Naive B cell (primary cell): ENCODE measurements around the gene DHRSX. TPM values are rescaled to one million over a fixed set of nuclear protein-coding genes. Genes with fewer than 3 reads are reported as not detected.
"Not testable (repeated sequence)": the region's sequence is repeated elsewhere in the genome, so short reads cannot be mapped to it uniquely, and the experiment has no call there.

ENCODE experiments used
- ATAC-seq, 2 donors: fragments of 150-1000 bp; cut with Tn5 transposase; 2 replicates each; pipeline ENCODE4 v1.10.0; 2021; ENCODE audit warnings: low read depth in 2 of 2, mild to moderate bottlenecking in 2 of 2, moderate library complexity in 2 of 2
- DNase-seq: peaks from one replicate; pipeline ENCODE4 v3.0.0; 2022
- H3K27ac Mint-ChIP-seq, 6 donors: one replicate each; pipeline ENCODE4 v1.8.0; 2020 to 2022; ENCODE audit warnings: mild to moderate bottlenecking in 6 of 6, mixed read lengths in 6 of 6, moderate library complexity in 5 of 6, inconsistent platforms in 2 of 6
- H3K27me3 Mint-ChIP-seq, 3 donors: one replicate each; pipeline ENCODE4 v1.8.0; 2021 to 2022; ENCODE audit warnings: mixed read lengths in 3 of 3, mild to moderate bottlenecking in 1 of 3
- H3K36me3 Mint-ChIP-seq, 2 donors: one replicate each; pipeline ENCODE4 v1.8.0; 2020 to 2022; ENCODE audit warnings: mixed read lengths in 2 of 2, inconsistent platforms in 1 of 2, mild to moderate bottlenecking in 1 of 2
- H3K4me1 Mint-ChIP-seq, 3 donors: one replicate each; pipeline ENCODE4 v1.8.0; 2020 to 2022; ENCODE audit warnings: mixed read lengths in 3 of 3, inconsistent platforms in 1 of 3, mild to moderate bottlenecking in 1 of 3, moderate library complexity in 1 of 3
- H3K4me3 Mint-ChIP-seq, 8 donors: one replicate each; pipeline ENCODE4 v1.8.0; 2020 to 2022; ENCODE audit warnings: mild to moderate bottlenecking in 8 of 8, mixed read lengths in 8 of 8, moderate library complexity in 8 of 8, inconsistent platforms in 2 of 8
- H3K9me3 Mint-ChIP-seq, 7 donors: one replicate each; pipeline ENCODE4 v1.8.0; 2020 to 2022; ENCODE audit warnings: mixed read lengths in 7 of 7, mild to moderate bottlenecking in 5 of 7, inconsistent platforms in 2 of 7, moderate library complexity in 1 of 7
- polyA plus RNA-seq, 6 donors: library from polyadenylated mRNA; unstranded; fragments of 300-500 nt; fragmentation: Illumina TruSeq; gene quantifications; one replicate each; pipeline ENCODE4 v1.2.3, GENCODE V29; 2021; ENCODE audit warnings: low read depth in 6 of 6

DHRSX gene
- polyA plus RNA-seq, 6 donors from 2014 or later = 20.9 to 33.3 (median 28.4) TPM

DNA sequence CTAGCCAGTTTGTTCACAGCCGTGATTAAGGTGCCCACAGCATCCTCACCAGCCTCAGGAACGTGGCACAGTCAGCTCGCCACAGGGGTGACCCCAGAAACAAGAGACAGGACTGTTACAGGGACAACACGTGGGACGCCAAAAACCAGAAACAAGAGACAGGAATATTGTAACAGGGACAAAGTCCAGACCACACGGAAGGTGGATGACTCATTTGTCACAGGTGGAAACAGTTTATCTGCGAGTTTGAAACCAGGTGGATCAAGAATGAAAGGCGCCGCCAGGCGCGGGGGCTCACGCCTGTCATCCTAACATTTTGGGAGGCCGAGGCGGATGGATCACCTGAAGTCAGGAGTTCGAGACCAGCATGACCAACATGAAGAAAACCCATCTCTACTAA, 27.7 kb downstream of the DHRSX start:
- DNase-seq = not testable (repeated sequence)

DNA sequence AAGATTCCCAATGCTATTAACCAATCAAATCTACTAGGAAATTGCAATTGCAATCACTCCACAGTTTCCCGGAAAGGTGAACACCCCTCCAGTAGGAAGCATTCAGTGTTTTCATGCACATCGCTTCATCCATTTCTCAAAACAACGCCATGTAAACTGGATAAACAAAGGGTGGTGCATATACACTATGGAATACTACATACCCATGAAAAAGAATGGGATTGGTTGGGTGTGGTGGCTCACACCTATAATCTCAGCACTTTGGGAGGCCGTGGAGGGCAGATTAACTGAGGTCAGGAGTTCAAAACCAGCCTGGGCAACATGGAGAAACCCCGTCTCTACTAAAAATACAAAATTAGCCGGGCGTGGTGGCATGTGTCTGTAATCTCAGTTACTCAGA, 29.1 kb downstream of the DHRSX start:
- peaks cover 17 to 43% (median 25%) of the 10 kb centered on the region in 3 donors for H3K4me1 Mint-ChIP-seq
- peaks cover 5 to 8% of the 10 kb centered on the region in 2 donors for H3K36me3 Mint-ChIP-seq
- no peak for ATAC-seq
- no peaks in the 10 kb centered on the region for H3K27me3 Mint-ChIP-seq
- no peak overlapping the region for H3K4me3 Mint-ChIP-seq
- H3K9me3 Mint-ChIP-seq = peaks cover 0 to 6% (median 2%) of the 10 kb centered on the region in 7 donors
- H3K27ac Mint-ChIP-seq = no peak overlapping the region
- DNase-seq = no peak

More for the DNA sequence above, 27.7 kb downstream of the DHRSX start:
- not testable (repeated sequence) for ATAC-seq, H3K9me3 Mint-ChIP-seq, H3K4me3 Mint-ChIP-seq, H3K27me3 Mint-ChIP-seq, H3K36me3 Mint-ChIP-seq
- H3K4me1 Mint-ChIP-seq = peaks cover 15 to 39% (median 22%) of the 10 kb centered on the region in 3 donors
- H3K27ac Mint-ChIP-seq = peak overlapping the region in 2 of 6 donors; percentile 79 to 83

DNA sequence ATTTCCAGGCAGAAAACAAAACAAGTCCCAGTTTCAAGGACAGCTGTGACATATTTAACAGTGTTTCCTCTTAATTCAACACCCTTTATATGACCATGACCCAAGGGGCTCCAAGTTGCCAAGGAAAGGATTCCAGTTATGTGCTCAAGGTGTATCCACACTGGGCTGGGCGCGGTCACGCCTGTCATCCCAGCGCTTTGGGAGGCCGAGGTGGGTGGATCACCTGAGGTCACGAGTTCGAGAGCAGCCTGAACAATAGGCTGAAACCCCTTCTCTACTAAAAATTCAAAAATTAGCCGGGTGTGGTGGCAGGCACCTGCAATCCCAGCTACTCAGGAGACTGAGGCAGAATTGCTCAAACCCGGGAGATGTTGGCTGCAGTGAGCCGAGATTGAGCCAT, 29.6 kb downstream of the DHRSX start:
- DNase-seq, H3K36me3 Mint-ChIP-seq, H3K27me3 Mint-ChIP-seq, H3K9me3 Mint-ChIP-seq, H3K4me3 Mint-ChIP-seq, ATAC-seq: not testable (repeated sequence)
- peaks cover 18 to 43% (median 25%) of the 10 kb centered on the region in 3 donors for H3K4me1 Mint-ChIP-seq
- H3K27ac Mint-ChIP-seq = peak overlapping the region in 1 of 6 donors; percentile 33

DNA sequence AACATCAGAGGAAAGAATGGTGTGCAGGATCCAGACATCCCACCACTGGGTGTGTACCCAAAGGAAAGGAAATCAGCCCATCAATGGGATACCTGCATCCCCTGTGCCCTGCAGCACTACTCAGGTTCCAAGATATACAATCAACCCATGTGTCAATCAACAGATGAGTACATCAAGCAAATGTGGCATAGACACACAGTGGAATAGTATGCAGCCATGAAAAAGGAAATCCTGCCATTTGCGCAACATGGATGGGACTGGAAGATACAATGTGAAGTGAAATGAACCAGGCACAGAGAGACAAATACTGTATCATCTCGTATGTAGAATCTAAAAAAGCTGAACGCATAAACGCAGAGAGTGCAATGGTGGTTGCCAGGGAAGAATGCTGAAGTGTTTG, 30.9 kb downstream of the DHRSX start:
- not testable (repeated sequence) for H3K36me3 Mint-ChIP-seq, DNase-seq, ATAC-seq, H3K27ac Mint-ChIP-seq, H3K9me3 Mint-ChIP-seq, H3K4me3 Mint-ChIP-seq, H3K27me3 Mint-ChIP-seq
- peaks cover 14 to 31% (median 19%) of the 10 kb centered on the region in 3 donors for H3K4me1 Mint-ChIP-seq

DNA sequence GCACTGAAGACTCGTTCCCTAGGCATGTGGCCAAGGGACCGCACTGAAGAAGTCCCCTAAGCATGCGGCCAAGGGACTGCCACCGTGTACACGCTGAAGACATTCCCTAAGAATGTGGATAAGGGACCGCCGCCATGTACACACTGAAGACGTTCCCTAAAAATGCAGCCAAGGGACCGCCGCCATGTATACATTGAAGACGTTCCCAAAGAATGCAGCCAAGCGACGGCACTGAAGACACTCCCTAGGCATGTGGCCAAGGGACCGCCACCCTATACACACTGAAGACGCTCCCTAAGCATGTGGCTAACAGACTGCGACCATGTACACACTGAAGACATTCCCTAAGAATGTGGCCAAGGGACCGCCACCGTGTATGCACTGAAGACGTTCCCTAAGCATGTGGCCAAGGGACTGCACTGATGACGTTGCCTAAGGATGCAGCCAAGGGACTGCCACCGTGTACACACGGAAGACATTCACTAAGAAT, 31.5 kb downstream of the DHRSX start:
- H3K4me3 Mint-ChIP-seq = no peak overlapping the region
- H3K4me1 Mint-ChIP-seq = peaks cover 14 to 25% (median 19%) of the 10 kb centered on the region in 3 donors
- peaks cover 5 to 8% of the 10 kb centered on the region in 2 donors for H3K36me3 Mint-ChIP-seq
- H3K27me3 Mint-ChIP-seq = no peaks in the 10 kb centered on the region
- DNase-seq = no peak
- peaks cover 0 to 6% (median 2%) of the 10 kb centered on the region in 7 donors for H3K9me3 Mint-ChIP-seq
- peak overlapping the region in 1 of 6 donors; percentile 10 for H3K27ac Mint-ChIP-seq
- no peak for ATAC-seq

DNA sequence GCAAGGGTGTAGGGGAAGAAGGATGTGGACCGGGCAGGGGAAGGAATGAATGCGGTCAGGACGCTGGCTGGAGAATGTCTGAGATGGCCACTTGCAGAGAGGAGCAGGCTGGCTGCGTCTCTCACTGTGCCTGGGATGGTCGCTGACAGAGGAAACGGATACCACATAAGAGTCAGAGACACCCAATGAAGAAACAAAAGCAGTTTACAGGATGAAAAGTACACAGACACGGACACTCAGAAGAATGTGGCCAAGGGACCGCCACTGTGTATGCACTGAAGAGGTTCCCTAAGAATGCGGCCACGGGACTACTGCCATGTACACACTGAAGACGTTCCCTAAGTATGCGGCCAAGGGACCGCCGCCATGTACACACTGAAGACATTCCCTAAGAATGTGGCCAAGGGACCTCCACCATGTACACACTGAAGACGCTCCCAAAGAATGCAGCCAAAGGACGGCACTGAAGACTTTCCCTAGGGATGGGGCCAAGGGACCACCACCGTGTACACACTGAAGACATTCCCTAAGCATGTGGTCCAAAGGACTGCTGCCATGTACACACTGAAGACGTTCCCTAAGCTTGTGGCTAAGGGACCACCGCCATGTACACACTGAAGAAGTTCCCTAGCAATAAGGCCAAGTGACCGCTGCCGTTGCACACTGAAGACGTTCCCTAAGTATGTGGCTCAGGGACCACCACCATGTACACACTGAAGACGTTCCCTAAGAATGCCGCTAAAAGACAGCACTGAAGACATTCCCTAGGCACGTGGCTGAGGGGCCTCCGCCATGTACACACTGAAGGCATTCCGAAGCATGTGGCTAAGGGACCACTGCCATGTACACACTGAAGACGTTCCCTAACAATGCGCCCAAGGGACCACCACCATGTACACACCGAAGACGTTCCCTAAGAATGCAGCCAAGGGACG, 32.2 kb downstream of the DHRSX start:
- peaks cover 5 to 8% of the 10 kb centered on the region in 2 donors for H3K36me3 Mint-ChIP-seq
- H3K4me1 Mint-ChIP-seq = peaks cover 12 to 19% (median 18%) of the 10 kb centered on the region in 3 donors
- H3K9me3 Mint-ChIP-seq = peaks cover 0 to 6% (median 2%) of the 10 kb centered on the region in 7 donors
- no peaks in the 10 kb centered on the region for H3K27me3 Mint-ChIP-seq
- peak overlapping the region in 2 of 6 donors; percentile 56 to 77 for H3K27ac Mint-ChIP-seq
- no peak overlapping the region for H3K4me3 Mint-ChIP-seq
- no peak for ATAC-seq
- DNase-seq = no peak

DNA sequence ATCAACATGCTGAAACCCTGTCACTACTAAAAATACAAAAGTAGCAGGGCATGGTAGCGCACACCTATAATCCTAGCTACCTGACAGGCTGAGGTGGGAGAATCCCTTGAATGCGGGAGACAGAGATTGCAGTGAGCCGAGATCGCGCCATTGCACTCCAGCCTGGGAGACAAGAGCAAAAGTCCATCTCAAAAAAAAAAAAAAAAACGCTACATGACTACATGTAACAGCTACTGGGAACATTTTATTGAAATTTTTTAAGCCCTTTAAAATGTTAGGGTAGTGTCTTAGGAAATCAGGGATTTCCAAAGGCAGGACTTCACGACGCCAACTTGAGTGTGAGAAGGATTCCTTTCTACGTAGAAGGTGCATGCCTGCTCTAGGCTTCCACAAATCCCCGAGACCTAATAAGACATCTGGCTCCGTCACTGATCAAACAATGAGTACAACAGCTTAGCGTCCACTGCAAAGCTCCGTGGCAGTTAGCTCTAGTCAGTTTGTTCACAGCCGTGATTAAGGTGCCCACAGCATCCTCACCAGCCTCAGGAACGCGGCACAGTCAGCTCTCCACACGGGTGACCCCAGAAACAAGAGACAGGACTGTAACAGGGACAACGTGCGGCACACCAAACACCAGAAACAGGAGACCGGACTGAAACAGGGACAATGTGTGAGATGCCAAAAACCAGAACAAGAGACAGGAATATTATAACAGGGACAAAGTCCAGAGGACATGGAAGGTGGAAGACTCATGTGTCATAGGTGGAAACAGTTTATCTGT, 33.7 kb downstream of the DHRSX start:
- Mint-ChIP-seq H3K27me3 (no peaks in the 10 kb centered on the region), H3K4me3 (peak overlapping the region in 1 of 8 donors; percentile 36), H3K27ac (peak overlapping the region in 3 of 6 donors; percentile 21 to 71 (median 63)), H3K9me3 (peaks cover 0 to 6% (median 2%) of the 10 kb centered on the region in 7 donors), H3K4me1 (peaks cover 16 to 20% (median 20%) of the 10 kb centered on the region in 3 donors), H3K36me3 (peaks cover 5 to 8% of the 10 kb centered on the region in 2 donors)
- DNase-seq (no peak), ATAC-seq (no peak)

DNA sequence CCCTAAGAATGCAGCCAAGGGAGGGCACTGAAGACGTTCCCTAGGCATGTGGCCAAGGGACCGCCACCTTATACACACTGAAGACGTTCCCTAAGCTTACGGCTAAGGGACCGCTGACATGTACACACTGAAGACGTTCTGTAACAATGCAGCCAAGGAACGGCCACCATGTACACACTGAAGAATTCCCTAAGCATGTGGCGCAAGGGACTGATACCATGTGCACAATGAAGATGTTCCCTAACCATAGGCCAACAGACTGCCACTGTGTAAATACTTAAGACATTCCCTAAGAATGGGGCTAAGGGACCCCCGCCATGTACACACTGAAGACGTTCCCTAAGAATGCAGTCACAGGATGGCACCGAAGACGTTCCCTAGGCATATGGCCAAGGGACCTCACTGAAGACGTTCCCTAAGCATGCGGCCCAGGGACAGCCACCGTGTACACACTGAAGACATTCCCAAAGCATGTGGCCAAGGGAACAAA, 36.1 kb downstream of the DHRSX start:
- Mint-ChIP-seq H3K4me1 (peaks cover 23 to 29% (median 23%) of the 10 kb centered on the region in 3 donors), H3K27me3 (no peaks in the 10 kb centered on the region)
- no peak for ATAC-seq

DNA sequence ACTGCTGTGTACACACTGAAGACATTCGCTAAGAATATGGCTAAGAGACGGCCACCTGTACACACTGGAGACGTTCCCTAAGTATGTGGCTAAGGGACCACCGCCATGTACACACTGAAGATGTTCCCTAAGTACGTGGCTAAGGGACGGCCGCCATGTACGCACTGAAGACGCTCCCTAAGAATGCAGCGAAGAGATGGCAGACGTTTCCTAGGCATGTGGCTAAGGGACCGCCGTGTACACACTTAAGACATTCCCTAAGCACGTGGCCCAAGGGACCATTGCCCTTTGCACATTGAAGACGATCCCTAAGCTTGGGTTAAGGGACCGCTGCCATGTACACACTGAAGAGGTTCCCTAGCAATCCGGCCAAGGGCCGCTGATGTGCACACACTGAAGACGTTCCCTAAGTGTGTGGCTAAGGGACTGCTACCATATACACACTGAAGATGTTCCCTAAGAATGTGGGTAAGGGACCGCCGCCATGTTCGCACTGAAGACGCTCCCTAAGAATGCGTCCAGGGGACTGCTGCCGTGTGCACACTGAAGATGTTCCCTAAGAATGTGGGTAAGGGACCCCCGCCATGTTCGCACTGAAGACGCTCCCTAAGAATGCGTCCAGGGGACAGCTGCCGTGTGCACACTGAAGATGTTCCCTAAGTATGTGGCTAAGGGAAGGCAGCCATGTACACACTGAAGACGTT, 36.7 kb downstream of the DHRSX start:
- ATAC-seq = no peak
- Mint-ChIP-seq H3K27me3 (no peaks in the 10 kb centered on the region), H3K4me3 (no peak overlapping the region), H3K4me1 (peaks cover 23 to 34% (median 26%) of the 10 kb centered on the region in 3 donors), H3K9me3 (peaks cover 0 to 2% (median 0%) of the 10 kb centered on the region in 7 donors), H3K36me3 (peaks cover 0 to 8% of the 10 kb centered on the region in 2 donors), H3K27ac (peak overlapping the region in 1 of 6 donors; percentile 37)
- no peak for DNase-seq

More for the DNA sequence above, 36.1 kb downstream of the DHRSX start:
- DNase-seq = no peak
- H3K27ac Mint-ChIP-seq = peak overlapping the region in 1 of 6 donors; percentile 37
- H3K9me3 Mint-ChIP-seq = peaks cover 0 to 5% (median 0%) of the 10 kb centered on the region in 7 donors
- no peak overlapping the region for H3K4me3 Mint-ChIP-seq
- peaks cover under 1 to 8% of the 10 kb centered on the region in 2 donors for H3K36me3 Mint-ChIP-seq

DNA sequence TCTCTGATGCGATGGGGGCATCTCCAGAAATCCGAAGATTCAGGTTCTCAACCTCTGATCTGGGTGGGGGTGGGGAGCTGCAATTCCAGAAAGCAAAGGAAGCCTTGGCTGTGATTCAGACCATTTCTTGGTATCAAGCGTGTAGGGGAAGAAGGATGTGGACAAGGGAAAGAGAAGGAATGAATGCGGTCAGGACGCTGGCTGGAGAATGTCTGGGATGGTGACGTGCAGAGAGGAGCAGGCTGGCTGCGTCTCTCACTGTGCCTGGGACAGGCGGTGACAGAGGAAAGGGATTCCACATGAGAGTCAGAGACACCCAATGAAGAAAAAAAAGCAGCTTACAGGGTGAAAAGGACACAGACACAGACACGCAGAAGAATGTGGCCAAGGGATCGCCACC, 37.3 kb downstream of the DHRSX start:
- not testable (repeated sequence) for H3K27me3 Mint-ChIP-seq, H3K9me3 Mint-ChIP-seq, ATAC-seq, DNase-seq
- H3K36me3 Mint-ChIP-seq = peaks cover 3 to 10% of the 10 kb centered on the region in 2 donors
- peak overlapping the region in 1 of 8 donors; percentile 49 for H3K4me3 Mint-ChIP-seq
- H3K27ac Mint-ChIP-seq = peak overlapping the region in 3 of 6 donors; percentile 45 to 82 (median 70)
- H3K4me1 Mint-ChIP-seq = peaks cover 21 to 30% (median 26%) of the 10 kb centered on the region in 3 donors

DNA sequence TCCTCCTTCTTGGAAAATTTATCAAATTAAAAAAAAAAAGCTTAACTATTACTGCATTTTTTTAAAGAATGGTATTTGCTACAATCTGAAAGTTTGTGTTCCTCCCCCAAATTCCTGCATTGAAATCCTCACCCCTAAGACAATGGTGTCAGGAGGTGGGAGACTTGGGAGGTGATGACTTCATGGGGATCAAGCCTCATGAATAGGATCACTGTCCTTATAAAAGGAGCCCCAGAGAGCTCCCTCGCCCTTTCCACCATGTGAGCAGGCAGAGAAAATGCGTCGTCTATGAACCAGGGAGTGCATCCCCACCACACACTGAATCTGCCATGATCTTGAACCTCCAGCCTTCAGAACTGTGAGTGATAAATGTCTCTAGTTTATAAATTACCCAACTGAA, 38.0 kb downstream of the DHRSX start:
- Mint-ChIP-seq H3K4me3 (no peak overlapping the region), H3K9me3 (peaks cover 0 to 7% (median 5%) of the 10 kb centered on the region in 7 donors), H3K4me1 (peaks cover 18 to 23% (median 23%) of the 10 kb centered on the region in 3 donors), H3K36me3 (peaks cover 6 to 15% of the 10 kb centered on the region in 2 donors), H3K27ac (peak overlapping the region in 2 of 6 donors; percentile 8 to 77), H3K27me3 (no peaks in the 10 kb centered on the region)
- DNase-seq (no peak), ATAC-seq (no peak)

DNA sequence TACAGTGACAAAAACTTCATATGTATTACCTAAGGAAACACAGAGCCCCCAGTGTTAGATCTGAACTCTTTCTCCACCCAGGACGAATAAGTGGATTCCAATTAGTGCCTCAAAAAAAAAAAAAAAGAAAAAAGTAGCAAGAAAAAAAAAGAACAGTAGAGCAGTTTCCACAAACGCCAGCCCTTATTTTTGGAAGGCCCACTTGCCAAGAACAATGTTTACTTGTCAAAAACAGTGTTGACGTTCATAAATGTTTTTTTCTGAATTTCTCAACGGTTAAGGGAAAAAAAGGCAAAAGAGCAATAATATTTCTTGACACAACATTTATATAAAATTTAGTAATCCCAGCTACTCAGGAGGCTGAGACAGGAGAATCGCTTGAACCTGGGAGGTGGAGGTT, 38.7 kb downstream of the DHRSX start:
- peaks cover 13 to 24% (median 19%) of the 10 kb centered on the region in 3 donors for H3K4me1 Mint-ChIP-seq
- DNase-seq (no peak), ATAC-seq (no peak)
- peaks cover 0 to 7% (median 5%) of the 10 kb centered on the region in 7 donors for H3K9me3 Mint-ChIP-seq
- H3K27ac Mint-ChIP-seq = peak overlapping the region in 4 of 6 donors; percentile 41 to 93 (median 74)
- H3K36me3 Mint-ChIP-seq = peaks cover 6 to 8% of the 10 kb centered on the region in 2 donors
- H3K4me3 Mint-ChIP-seq = no peak overlapping the region
- H3K27me3 Mint-ChIP-seq = no peaks in the 10 kb centered on the region
